ENCODE data around the gene TMSB15B. TPM values are rescaled to one million over a fixed set of nuclear protein-coding genes. Genes with fewer than 3 reads are reported as not detected.
"Not testable (repeated sequence)": the region's sequence is repeated elsewhere in the genome, so short reads cannot be mapped to it uniquely, and the experiment has no call there.

TMSB15B gene
- total RNA-seq = 10 to 100 TPM in 1 of 2 donors, 1 to 10 TPM in 1; 9.9 to 12.4 TPM

DNA sequence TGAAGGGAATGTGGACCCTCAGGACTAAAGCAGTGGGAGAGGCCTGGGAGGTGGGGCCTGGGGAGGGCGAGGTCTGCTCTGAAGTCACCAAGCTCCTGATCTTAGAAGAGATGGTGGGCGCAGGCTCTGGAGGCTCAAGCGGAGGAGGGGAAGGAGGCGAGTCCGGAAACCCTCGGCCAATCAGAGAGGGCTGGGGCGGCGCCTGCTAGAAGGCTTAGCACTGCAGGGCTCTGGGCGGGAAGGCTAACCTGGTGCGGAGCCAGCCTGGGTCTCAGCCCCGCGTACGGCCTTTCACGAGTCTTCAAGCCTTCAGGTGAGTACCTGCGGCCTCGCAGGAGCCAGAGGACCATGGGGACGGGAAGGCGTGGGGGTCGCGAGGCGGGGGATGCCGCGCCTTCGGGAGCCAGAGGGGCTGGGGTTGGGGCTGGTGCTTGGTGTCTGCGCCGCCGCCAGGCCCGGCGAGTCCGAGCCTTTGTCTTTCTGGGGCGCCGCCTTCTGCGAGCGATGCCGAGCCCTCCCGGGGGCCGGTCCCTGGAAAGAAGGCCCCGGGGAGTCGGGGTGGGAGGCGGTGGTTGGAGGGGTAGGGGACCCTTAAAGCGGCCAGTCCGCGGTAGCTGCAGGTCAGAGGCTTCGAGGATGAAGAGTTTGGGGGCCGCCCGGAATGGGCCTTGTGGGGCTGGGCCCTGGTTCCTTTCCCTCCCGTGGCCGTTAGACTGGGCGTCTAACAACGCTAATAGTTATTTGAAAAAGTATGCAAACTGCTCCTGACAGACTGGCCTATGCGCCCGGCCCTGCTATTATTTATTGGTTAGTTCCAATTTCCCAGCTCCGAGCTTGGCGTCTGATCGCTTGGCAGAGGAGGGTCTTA, at the start of gene TMSB15B:
TSS of gene TMSB15B (plus strand) at position 217 of the 868 bp plus-strand sequence.
- not testable (repeated sequence) for H3K4me1 Mint-ChIP-seq (ENCODE audit: low read depth); H3K4me3 Mint-ChIP-seq; H3K27me3 Mint-ChIP-seq (ENCODE audit: low read depth); H3K27ac Mint-ChIP-seq; H3K36me3 Mint-ChIP-seq (ENCODE audit: insufficient read depth in 2 of 2); H3K9me3 Mint-ChIP-seq; DNase-seq
- peak; percentile 99 for ATAC-seq (replicated peaks in 1 of 2)

DNA sequence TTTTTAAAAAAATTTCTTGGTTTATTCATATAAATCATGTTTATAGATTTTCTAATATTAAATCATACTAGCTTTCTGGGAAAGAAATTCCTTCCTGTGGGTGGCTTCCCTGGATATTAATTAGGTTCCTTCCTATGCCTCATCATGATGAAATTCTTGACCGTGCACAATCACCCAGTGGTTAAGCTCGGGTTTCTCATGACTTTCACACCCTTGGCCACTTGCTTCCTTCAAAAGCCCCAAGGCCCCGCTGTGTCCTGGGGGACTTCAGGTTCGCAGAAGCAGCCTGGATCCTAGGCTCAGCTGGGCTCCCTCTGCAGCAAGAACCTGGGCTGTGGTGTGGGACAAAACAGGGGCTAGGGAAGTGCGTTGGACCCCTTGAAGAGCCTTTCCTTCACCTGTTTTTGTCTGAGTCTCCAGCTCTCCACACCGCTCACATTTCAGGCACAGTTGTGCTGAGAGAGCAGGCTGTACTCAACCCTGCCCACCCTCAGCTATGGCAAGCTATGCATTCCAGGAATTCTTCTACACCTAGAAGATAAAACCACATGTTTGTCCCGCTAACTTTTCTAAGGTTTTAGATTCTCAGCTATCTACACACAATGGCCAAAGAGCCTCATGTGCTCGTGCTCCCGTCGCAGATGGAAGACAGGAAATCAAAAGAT, 48.9 kb upstream of the TMSB15B start:
- DNase-seq (no peak), ATAC-seq (replicated peaks in 1 of 2) (no peak)
- Mint-ChIP-seq H3K4me3 (no peak overlapping the region), H3K27me3 (ENCODE audit: low read depth) (peaks cover 15% of the 10 kb centered on the region), H3K9me3 (no peaks in the 10 kb centered on the region), H3K27ac (no peak overlapping the region), H3K4me1 (ENCODE audit: low read depth) (no peaks in the 10 kb centered on the region), H3K36me3 (ENCODE audit: insufficient read depth in 2 of 2) (peaks cover 1 to 2% of the 10 kb centered on the region in 2 donors)

DNA sequence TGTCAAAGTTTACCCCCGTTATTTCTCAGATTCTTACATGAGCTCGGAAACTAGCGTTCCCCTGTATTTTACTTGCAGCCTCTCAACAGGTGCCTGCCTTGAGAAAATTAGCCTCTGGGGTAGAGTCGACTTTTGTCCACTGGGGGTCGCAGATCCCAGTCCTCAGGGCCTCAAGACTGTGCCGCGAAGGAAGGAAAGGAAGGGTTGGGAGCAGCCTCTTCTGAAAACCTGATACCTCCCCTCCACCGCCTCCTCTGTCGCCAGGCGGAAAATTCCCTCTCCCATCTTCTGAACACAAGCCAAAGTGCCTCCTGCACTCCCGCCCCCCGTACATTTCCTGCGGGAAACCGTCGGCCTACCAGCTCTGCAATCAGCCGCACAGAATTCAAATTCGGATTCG, 44.4 kb upstream of the TMSB15B start:
- Mint-ChIP-seq H3K27me3 (ENCODE audit: low read depth) (peaks cover 21% of the 10 kb centered on the region), H3K36me3 (ENCODE audit: insufficient read depth in 2 of 2) (peaks cover 0 to 5% of the 10 kb centered on the region in 2 donors), H3K9me3 (no peaks in the 10 kb centered on the region), H3K4me3 (peak overlapping the region; percentile 93 to 98), H3K4me1 (ENCODE audit: low read depth) (peaks cover 12% of the 10 kb centered on the region), H3K27ac (peak overlapping the region; percentile 25)
- ATAC-seq (replicated peaks in 1 of 2) = peak; percentile 44 to 50
- peak; percentile 50 to 52 for DNase-seq

GRCh38 chrX:103918571-103919269, 43.7 kb upstream of the TMSB15B start:
- DNase-seq (peak; percentile 69 to 73), ATAC-seq (replicated peaks in 1 of 2) (peak; percentile 89 to 91)
- Mint-ChIP-seq H3K4me1 (ENCODE audit: low read depth) (peaks cover 12% of the 10 kb centered on the region), H3K27me3 (ENCODE audit: low read depth) (peaks cover 21% of the 10 kb centered on the region), H3K9me3 (no peaks in the 10 kb centered on the region), H3K36me3 (ENCODE audit: insufficient read depth in 2 of 2) (peaks cover 0 to 5% of the 10 kb centered on the region in 2 donors), H3K27ac (peak overlapping the region; percentile 25), H3K4me3 (peak overlapping the region; percentile 93 to 98)

DNA sequence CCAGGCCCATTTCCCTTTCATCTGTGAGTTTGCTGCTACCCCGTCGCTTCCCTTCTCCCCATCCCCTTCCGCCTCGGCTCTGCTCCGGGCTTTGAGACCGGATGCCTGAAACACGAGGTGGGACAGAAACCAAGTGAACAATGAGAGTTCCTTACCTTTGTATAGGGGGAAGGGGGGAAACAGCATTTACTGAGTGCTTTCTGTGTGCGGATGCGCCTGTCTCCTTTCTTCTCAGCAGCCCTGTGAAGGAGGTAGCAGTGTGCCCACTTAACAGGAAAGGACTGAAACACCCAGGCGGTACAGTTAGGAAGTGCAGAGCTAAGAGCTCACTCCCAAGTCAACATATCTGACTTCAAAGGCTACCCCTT, 43.2 kb upstream of the TMSB15B start:
- Mint-ChIP-seq H3K4me3 (peak overlapping the region; percentile 93 to 98), H3K36me3 (ENCODE audit: insufficient read depth in 2 of 2) (peaks cover 2 to 3% of the 10 kb centered on the region in 2 donors), H3K27me3 (ENCODE audit: low read depth) (peaks cover 21% of the 10 kb centered on the region), H3K4me1 (ENCODE audit: low read depth) (peaks cover 12% of the 10 kb centered on the region), H3K27ac (peak overlapping the region; percentile 25), H3K9me3 (no peaks in the 10 kb centered on the region)
- DNase-seq (peak; percentile 27 to 32), ATAC-seq (replicated peaks in 1 of 2) (peak; percentile 59 to 61)

DNA sequence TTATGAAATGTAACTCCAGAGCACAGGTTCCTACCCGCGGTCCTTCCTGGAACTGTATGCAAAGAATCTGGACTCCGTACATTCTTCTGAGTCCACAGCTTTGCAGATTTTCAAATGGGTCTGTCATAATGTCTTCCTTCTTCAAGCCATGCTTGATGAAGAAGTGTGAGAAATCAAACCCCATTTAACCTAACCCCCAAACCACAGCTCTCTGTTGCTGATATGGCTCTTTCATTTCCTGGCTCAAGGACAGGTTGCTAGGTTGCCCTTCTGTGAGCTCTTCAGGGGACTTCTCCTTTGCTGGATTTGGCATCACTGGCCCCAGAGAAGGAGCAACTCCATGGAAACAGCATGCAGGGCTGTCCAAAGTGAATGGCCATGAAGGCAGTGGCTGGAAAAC, 41.9 kb upstream of the TMSB15B start:
- ATAC-seq (replicated peaks in 1 of 2) = peak; percentile 14 to 17
- peaks cover 17% of the 10 kb centered on the region for H3K27me3 Mint-ChIP-seq (ENCODE audit: low read depth)
- H3K27ac Mint-ChIP-seq; H3K36me3 Mint-ChIP-seq (ENCODE audit: insufficient read depth in 2 of 2); DNase-seq; H3K9me3 Mint-ChIP-seq: not testable (repeated sequence)
- peaks cover 12% of the 10 kb centered on the region for H3K4me1 Mint-ChIP-seq (ENCODE audit: low read depth)
- H3K4me3 Mint-ChIP-seq = peak overlapping the region; percentile 22 to 61

DNA sequence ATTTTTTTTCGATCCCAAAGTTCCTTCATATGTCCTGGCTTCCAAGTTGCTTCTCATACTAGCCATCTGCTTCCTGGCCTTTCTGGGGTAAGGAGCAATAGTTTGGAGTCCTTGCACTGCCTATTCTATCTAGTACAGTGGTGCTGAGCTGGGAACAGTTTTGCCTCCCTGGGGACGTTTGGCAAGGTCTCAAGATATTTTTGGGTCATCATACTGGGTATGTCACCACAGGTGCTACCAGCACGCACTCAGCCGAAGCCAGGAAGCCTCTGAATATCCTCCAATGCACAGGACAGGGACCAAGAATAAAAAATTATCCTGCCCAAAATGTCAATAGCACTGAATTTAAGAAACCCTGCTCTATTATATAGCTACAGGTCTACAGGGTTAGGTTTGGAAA, 35.4 kb upstream of the TMSB15B start:
- Mint-ChIP-seq H3K4me1 (ENCODE audit: low read depth) (peaks cover 6% of the 10 kb centered on the region), H3K9me3 (no peaks in the 10 kb centered on the region), H3K27ac (no peak overlapping the region), H3K36me3 (ENCODE audit: insufficient read depth in 2 of 2) (peaks cover 0 to 2% of the 10 kb centered on the region in 2 donors), H3K27me3 (ENCODE audit: low read depth) (peaks cover 19% of the 10 kb centered on the region), H3K4me3 (no peak overlapping the region)
- ATAC-seq (replicated peaks in 1 of 2) (no peak), DNase-seq (no peak)

DNA sequence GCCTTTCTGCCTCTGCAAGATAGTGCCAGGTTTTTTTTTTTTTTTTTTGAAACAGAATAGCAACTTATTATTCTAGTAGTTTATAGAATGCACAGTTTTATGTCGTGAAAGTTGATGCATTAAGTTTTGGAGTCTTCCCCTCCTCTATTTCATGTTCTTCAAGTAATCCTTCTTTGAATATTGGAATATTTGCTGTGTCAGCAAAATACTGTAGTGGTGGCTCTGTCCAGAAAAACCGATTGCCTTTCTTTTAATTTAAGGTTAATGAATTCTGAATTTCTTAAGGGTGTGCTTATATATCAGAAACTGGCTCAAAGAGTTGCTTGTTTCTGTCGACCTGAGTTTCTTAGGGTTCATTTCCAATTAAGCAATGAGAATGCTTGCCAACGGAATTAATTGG, 34.8 kb upstream of the TMSB15B start:
- Mint-ChIP-seq H3K36me3 (ENCODE audit: insufficient read depth in 2 of 2) (peaks cover 0 to 2% of the 10 kb centered on the region in 2 donors), H3K9me3 (no peaks in the 10 kb centered on the region), H3K4me1 (ENCODE audit: low read depth) (peaks cover 8% of the 10 kb centered on the region), H3K27me3 (ENCODE audit: low read depth) (peaks cover 19% of the 10 kb centered on the region), H3K4me3 (no peak overlapping the region), H3K27ac (no peak overlapping the region)
- DNase-seq (no peak), ATAC-seq (replicated peaks in 1 of 2) (no peak)

DNA sequence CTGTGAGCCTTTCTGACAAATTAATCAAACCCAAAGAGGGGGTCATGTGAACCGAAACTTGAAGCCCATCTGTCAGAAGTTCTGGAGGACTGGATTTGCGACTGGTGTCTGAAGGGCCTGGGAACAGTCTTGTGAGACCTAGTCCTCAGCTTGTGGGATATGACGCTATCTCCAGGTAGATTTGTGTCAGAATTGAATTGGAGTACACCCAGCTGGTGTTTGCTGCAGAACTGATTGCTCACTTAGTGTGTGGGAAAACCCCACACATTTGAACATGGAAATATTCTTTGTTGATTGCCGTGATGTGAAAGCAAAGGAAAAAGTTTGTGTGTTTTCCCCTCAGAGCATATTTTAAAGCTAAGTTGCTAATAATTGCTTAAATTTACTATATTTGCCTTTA, 30.3 kb upstream of the TMSB15B start:
- Mint-ChIP-seq H3K36me3 (ENCODE audit: insufficient read depth in 2 of 2) (no peaks in the 10 kb centered on the region), H3K4me3 (no peak overlapping the region), H3K27me3 (ENCODE audit: low read depth) (peaks cover 6% of the 10 kb centered on the region), H3K4me1 (ENCODE audit: low read depth) (peaks cover 8% of the 10 kb centered on the region), H3K27ac (no peak overlapping the region), H3K9me3 (no peaks in the 10 kb centered on the region)
- peak in 1 of 2 donors; percentile 62 for ATAC-seq (replicated peaks in 1 of 2)
- no peak for DNase-seq

- Mint-ChIP-seq H3K27ac (peak overlapping the region; percentile 64), H3K4me1 (ENCODE audit: low read depth) (peaks cover 31% of the 10 kb centered on the region), H3K27me3 (ENCODE audit: low read depth) (peaks cover 14% of the 10 kb centered on the region)
- not testable (repeated sequence) for ATAC-seq (replicated peaks in 1 of 2); H3K4me3 Mint-ChIP-seq; H3K9me3 Mint-ChIP-seq; H3K36me3 Mint-ChIP-seq (ENCODE audit: insufficient read depth in 2 of 2)
- peak in 1 of 2 donors; percentile 6 for DNase-seq
Measured at GRCh38 chrX:103940257-103940656, 22.2 kb upstream of the TMSB15B start.

DNA sequence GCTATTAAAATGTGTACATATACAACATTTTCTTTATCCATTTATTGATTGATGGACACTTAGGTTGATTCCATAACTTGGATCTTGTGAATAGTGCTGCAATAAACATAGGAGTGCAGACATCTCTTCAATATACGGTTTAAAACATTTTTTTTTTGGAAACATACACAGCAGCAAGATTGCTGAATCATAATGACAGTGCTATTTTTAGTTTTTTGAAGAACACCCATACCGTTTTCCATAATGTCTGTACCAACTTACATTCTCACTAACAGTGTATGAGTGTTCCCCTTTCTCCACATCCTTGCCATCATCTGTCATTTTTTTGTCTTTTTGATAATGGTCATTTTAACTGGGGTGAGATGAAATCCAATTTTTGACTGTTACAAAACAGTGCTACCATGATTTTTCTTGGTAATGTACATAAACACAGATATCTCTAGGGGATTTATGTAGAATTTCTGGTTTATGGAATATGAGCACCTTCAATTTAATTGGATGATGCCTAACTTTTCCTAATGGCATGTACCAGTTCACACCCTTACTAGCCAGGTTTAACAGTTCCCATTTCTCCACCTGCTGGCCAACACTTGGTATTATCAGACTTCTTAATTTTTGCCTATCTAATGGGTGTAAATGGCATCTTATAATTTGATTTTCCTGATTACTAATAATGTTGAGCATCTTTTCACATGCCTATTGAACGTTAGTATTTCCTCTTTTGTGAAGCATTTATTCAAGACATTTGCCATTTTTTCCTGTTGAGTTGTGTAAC, 21.0 kb upstream of the TMSB15B start:
- no peaks in the 10 kb centered on the region for H3K36me3 Mint-ChIP-seq (ENCODE audit: insufficient read depth in 2 of 2)
- H3K27ac Mint-ChIP-seq = peak overlapping the region; percentile 57
- ATAC-seq (replicated peaks in 1 of 2) = no peak
- H3K4me1 Mint-ChIP-seq (ENCODE audit: low read depth) = peaks cover 31% of the 10 kb centered on the region
- no peak for DNase-seq
- H3K27me3 Mint-ChIP-seq (ENCODE audit: low read depth) = peaks cover 14% of the 10 kb centered on the region
- H3K9me3 Mint-ChIP-seq = no peaks in the 10 kb centered on the region
- H3K4me3 Mint-ChIP-seq = no peak overlapping the region

- ATAC-seq (replicated peaks in 1 of 2) (no peak), DNase-seq (no peak)
- no peaks in the 10 kb centered on the region for H3K36me3 Mint-ChIP-seq (ENCODE audit: insufficient read depth in 2 of 2)
- H3K27ac Mint-ChIP-seq = no peak overlapping the region
- H3K27me3 Mint-ChIP-seq (ENCODE audit: low read depth) = no peaks in the 10 kb centered on the region
- H3K4me3 Mint-ChIP-seq = no peak overlapping the region
- no peaks in the 10 kb centered on the region for H3K9me3 Mint-ChIP-seq
- no peaks in the 10 kb centered on the region for H3K4me1 Mint-ChIP-seq (ENCODE audit: low read depth)
Measured at GRCh38 chrX:103949506-103949905, 12.9 kb upstream of the TMSB15B start.

Measured in activated T-cell treated with anti-CD3 and anti-CD28 coated beads, Interleukin-2, amount 50 U/mL, for 72 hours (primary cell).